ENCODE results near the gene ANK3.

ANK3 gene

GRCh38 chr10:60023155-60023877 is 366.4 kb downstream of the ANK3 start:
- no peak for DNase-seq

- DNase-seq = no peak
Measured at GRCh38 chr10:60021361-60021760, 368.3 kb downstream of the ANK3 start.

GRCh38 chr10:60016794-60017193 is 372.9 kb downstream of the ANK3 start:
- DNase-seq = no peak

- DNase-seq = peak in 1 of 2 donors; percentile 11
Measured at GRCh38 chr10:60009710-60010383, 379.8 kb downstream of the ANK3 start.

- no peak for DNase-seq
Measured at GRCh38 chr10:60009276-60009675, 380.4 kb downstream of the ANK3 start.

- no peak for DNase-seq
Measured at GRCh38 chr10:60008816-60009215, 380.9 kb downstream of the ANK3 start.

- no peak for DNase-seq
Measured at GRCh38 chr10:60006062-60006461, 383.6 kb downstream of the ANK3 start.

GRCh38 chr10:60003651-60004523 is 385.8 kb downstream of the ANK3 start:
- no peak for DNase-seq

GRCh38 chr10:60000747-60001146 is 388.9 kb downstream of the ANK3 start:
- no peak for DNase-seq

- DNase-seq = no peak
Measured at GRCh38 chr10:59997827-59998525, 391.7 kb downstream of the ANK3 start.

GRCh38 chr10:59995862-59996261 is 393.8 kb downstream of the ANK3 start:
- DNase-seq = no peak

GRCh38 chr10:59993931-59994330 is 395.7 kb downstream of the ANK3 start:
- DNase-seq = no peak

GRCh38 chr10:59991661-59992060 is 398.0 kb downstream of the ANK3 start:
- no peak for DNase-seq

GRCh38 chr10:59991117-59991516 is 398.6 kb downstream of the ANK3 start:
- no peak for DNase-seq

GRCh38 chr10:59985639-59986038 is 404.0 kb downstream of the ANK3 start:
- DNase-seq = no peak

GRCh38 chr10:59984415-59984814 is 405.3 kb downstream of the ANK3 start:
- DNase-seq = no peak

GRCh38 chr10:59980356-59980755 is 409.3 kb downstream of the ANK3 start:
- DNase-seq = no peak

- DNase-seq = no peak
Measured at GRCh38 chr10:59977486-59977885, 412.2 kb downstream of the ANK3 start.

- DNase-seq = no peak
Measured at GRCh38 chr10:59976909-59977308, 412.8 kb downstream of the ANK3 start.

All from hippocampal formation (tissue), 2 donors.